ENCODE data around the gene FITM2. TPM values are rescaled to one million over a fixed set of nuclear protein-coding genes. Genes with fewer than 3 reads are reported as not detected.
A peak's percentile ranks its signal among the peaks of the same experiment; 100 is the strongest.
"Not testable (repeated sequence)": the region's sequence is repeated elsewhere in the genome, so short reads cannot be mapped to it uniquely, and the experiment has no call there.

Gene FITM2
- total RNA-seq, 4 donors from 2014 or later = 9.0 to 13.8 (median 10.7) TPM

GRCh38 chr20:44348168-44348659 lies 37.2 kb upstream of the FITM2 start:
- no peaks in the 10 kb centered on the region for H3K36me3 ChIP-seq
- H3K4me3 ChIP-seq = no peak overlapping the region
- TF ChIP-seq POLR2A (IDR thresholded peaks at IDR 0.05) (no peak), EP300 (IDR thresholded peaks at IDR 0.05) (no peak)
- TF ChIP-seq, protein P1, sequence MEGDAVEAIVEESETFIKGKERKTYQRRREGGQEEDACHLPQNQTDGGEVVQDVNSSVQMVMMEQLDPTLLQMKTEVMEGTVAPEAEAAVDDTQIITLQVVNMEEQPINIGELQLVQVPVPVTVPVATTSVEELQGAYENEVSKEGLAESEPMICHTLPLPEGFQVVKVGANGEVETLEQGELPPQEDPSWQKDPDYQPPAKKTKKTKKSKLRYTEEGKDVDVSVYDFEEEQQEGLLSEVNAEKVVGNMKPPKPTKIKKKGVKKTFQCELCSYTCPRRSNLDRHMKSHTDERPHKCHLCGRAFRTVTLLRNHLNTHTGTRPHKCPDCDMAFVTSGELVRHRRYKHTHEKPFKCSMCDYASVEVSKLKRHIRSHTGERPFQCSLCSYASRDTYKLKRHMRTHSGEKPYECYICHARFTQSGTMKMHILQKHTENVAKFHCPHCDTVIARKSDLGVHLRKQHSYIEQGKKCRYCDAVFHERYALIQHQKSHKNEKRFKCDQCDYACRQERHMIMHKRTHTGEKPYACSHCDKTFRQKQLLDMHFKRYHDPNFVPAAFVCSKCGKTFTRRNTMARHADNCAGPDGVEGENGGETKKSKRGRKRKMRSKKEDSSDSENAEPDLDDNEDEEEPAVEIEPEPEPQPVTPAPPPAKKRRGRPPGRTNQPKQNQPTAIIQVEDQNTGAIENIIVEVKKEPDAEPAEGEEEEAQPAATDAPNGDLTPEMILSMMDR (IDR thresholded peaks at IDR 0.05) = no peak
- H3K27me3 ChIP-seq = no peaks in the 10 kb centered on the region
- no peak for DNase-seq (ENCODE audit: low spot score in 2 of 2)
- no peaks in the 10 kb centered on the region for H3K9me3 ChIP-seq
- H3K27ac ChIP-seq = no peak overlapping the region
- no peaks in the 10 kb centered on the region for H3K4me1 ChIP-seq
- WGBS, 2 donors = 90 to 91% methylated on average over 4 of the region's 4 CpGs

DNA sequence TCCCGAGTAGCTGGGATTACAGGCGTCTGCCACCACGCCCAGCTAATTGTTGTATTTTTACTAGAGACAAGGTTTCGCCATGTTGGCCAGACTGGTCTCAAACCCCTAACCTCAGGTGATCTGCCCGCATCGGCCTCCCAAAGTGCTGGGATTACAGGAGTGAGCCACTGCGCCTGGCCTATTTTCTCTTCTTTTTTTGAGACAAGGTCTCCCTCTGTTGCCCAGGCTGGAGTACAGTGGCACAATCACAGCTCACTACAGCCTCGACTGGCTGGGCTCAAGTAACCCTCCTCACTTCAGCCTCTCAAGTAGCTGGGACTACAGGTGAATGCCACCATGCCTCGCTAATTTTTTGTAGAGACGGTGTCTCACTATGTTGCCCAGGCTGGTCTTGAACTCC lies 34.9 kb upstream of the FITM2 start:
- not testable (repeated sequence) for H3K27ac ChIP-seq; DNase-seq (ENCODE audit: low spot score in 2 of 2); H3K27me3 ChIP-seq; H3K9me3 ChIP-seq; H3K36me3 ChIP-seq; H3K4me1 ChIP-seq; H3K4me3 ChIP-seq
- 89 to 91% methylated on average over 10 of the region's 10 CpGs for WGBS, 2 donors

- no peaks in the 10 kb centered on the region for H3K36me3 ChIP-seq
- no peaks in the 10 kb centered on the region for H3K9me3 ChIP-seq
- TF ChIP-seq, protein P1 (IDR thresholded peaks at IDR 0.05) = no peak
- TF ChIP-seq POLR2A (IDR thresholded peaks at IDR 0.05) (no peak), EP300 (IDR thresholded peaks at IDR 0.05) (no peak)
- H3K27me3 ChIP-seq = no peaks in the 10 kb centered on the region
- H3K4me3 ChIP-seq = no peak overlapping the region
- no peaks in the 10 kb centered on the region for H3K4me1 ChIP-seq
- DNase-seq (ENCODE audit: low spot score in 2 of 2) = no peak
- WGBS, 2 donors = 94 to 95% methylated on average over 8 of the region's 8 CpGs
- no peak overlapping the region for H3K27ac ChIP-seq
These were observed 34.1 kb upstream of the FITM2 start for GRCh38 chr20:44345147-44345546.

DNA sequence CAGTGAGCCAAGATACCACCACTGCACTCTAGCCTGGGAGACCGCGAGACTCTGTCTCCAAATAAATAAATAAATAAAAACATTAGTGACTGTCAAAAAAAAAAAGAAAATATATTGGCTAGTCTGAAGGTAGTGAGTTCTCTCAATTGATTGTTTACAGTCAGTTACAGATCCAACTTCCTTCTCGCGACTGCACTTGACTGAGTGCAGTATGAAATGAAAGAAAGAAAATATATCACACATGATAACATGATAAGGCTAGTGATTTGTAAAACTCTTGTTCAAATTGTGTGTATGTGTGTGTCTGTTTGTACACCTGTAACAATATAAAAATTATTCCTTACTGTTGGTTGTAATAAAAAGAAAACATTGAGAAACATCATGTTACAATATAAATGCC lies 33.7 kb upstream of the FITM2 start:
- Histone ChIP-seq H3K4me3 (no peak overlapping the region), H3K36me3 (no peaks in the 10 kb centered on the region), H3K9me3 (no peaks in the 10 kb centered on the region), H3K27ac (no peak overlapping the region), H3K27me3 (no peaks in the 10 kb centered on the region), H3K4me1 (no peaks in the 10 kb centered on the region)
- no peak for DNase-seq (ENCODE audit: low spot score in 2 of 2)
- 87 to 92% methylated on average over 4 of the region's 4 CpGs for whole genome bisulfite sequencing, 2 donors
- TF ChIP-seq EP300 (IDR thresholded peaks at IDR 0.05) = no peak

DNA sequence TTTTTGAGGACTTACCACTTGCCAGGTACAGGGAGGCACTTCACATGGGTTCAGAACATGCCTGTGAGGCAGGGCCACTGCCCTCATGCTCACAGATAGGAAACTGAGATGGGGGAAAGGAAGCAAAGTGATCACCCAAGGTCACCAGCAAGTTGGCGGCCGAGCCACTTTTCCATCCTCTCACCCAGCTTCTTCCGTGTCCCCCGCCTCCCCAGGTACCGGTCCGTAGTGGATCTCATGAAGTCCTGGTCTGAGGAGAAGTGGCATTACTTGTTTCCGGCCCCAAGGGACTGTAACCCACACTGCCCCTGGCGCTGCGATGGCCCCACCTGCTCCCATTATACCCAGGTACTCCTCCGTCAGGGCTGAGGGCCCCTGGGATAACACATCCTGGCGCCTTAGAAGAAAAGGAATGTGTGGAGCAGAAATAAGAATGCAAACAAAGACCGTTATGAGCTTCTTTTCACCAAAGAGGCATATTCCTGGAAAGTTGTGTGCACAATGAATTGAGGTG lies 32.2 kb upstream of the FITM2 start:
- no peak for DNase-seq (ENCODE audit: low spot score in 2 of 2)
- TF ChIP-seq EP300 (IDR thresholded peaks at IDR 0.05) (no peak), POLR2A (IDR thresholded peaks at IDR 0.05) (no peak)
- TF ChIP-seq, protein P1 (IDR thresholded peaks at IDR 0.05) = no peak
- Histone ChIP-seq H3K36me3 (no peaks in the 10 kb centered on the region), H3K27me3 (peaks cover 0 to 1% of the 10 kb centered on the region in 2 donors), H3K4me3 (no peak overlapping the region), H3K9me3 (no peaks in the 10 kb centered on the region), H3K4me1 (no peaks in the 10 kb centered on the region), H3K27ac (no peak overlapping the region)
- WGBS, 2 donors = 75 to 80% methylated on average over 12 of the region's 12 CpGs

DNA sequence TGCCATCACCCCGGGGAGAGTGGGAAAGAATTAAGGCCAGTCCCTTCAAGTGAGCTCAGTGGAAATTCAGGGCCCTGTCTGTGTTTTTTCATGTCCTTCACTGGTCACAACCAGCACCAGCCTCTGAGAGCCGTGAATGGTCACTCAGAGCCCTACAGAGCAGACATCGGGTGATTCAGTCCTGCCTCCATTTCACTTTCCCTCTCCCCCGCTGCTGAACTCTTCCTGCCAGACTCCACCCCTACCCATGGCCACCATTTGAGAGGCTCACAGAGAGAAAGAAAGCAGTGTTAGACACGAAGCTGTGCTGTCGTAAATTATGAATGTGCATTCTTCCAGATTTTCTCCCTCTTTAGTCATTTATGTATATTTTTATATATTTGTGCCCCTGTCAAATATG lies 31.2 kb upstream of the FITM2 start:
- H3K4me1 ChIP-seq = no peaks in the 10 kb centered on the region
- no peak for DNase-seq (ENCODE audit: low spot score in 2 of 2)
- peak overlapping the region in 2 of 4 donors; percentile 18 to 64 for H3K27ac ChIP-seq
- TF ChIP-seq, protein P1 (IDR thresholded peaks at IDR 0.05) = no peak
- TF ChIP-seq POLR2A (IDR thresholded peaks at IDR 0.05) (no peak), EP300 (IDR thresholded peaks at IDR 0.05) (no peak)
- H3K9me3 ChIP-seq = no peaks in the 10 kb centered on the region
- 18 to 25% methylated on average over 6 of the region's 6 CpGs for WGBS, 2 donors
- H3K4me3 ChIP-seq = no peak overlapping the region
- H3K27me3 ChIP-seq = peaks cover 0 to 11% of the 10 kb centered on the region in 2 donors
- no peaks in the 10 kb centered on the region for H3K36me3 ChIP-seq
